Activated naive CD8-positive, alpha-beta T cell treated with anti-CD3 and anti-CD28 coated beads, Interleukin-2, amount 50 U/mL, for 24 hours (primary cell): Measurements from ENCODE around the gene TMEM121B.

Experiments used
- ATAC-seq: fragments of 150-1000 bp; cut with Tn5 transposase; one replicate; pipeline ENCODE4 v1.10.0; 2021
- DNase-seq: peaks from one replicate; pipeline ENCODE4 v3.0.0; 2021
- H3K27ac Mint-ChIP-seq: one replicate; pipeline ENCODE4 v1.8.0; 2021; ENCODE audit warnings: mild to moderate bottlenecking, mixed read lengths
- H3K27me3 Mint-ChIP-seq: one replicate; pipeline ENCODE4 v1.8.0; 2021; ENCODE audit warnings: mixed read lengths
- H3K36me3 Mint-ChIP-seq: one replicate; pipeline ENCODE4 v1.8.0; 2021; ENCODE audit warnings: low read depth, mixed read lengths
- H3K4me1 Mint-ChIP-seq: one replicate; pipeline ENCODE4 v1.8.0; 2021; ENCODE audit warnings: mixed read lengths
- H3K4me3 Mint-ChIP-seq: one replicate; pipeline ENCODE4 v1.8.0; 2021; ENCODE audit warnings: mild to moderate bottlenecking, moderate library complexity, mixed read lengths
- H3K9me3 Mint-ChIP-seq: one replicate; pipeline ENCODE4 v1.8.0; 2021; ENCODE audit warnings: mixed read lengths

The TMEM121B gene

GRCh38 chr22:17083811-17084441 is 37.2 kb downstream of the TMEM121B start:
- peak overlapping the region; percentile 86 for H3K4me3 Mint-ChIP-seq
- no peaks in the 10 kb centered on the region for H3K9me3 Mint-ChIP-seq
- ATAC-seq (no peak), DNase-seq (no peak)
- peaks cover 2% of the 10 kb centered on the region for H3K27me3 Mint-ChIP-seq
- H3K27ac Mint-ChIP-seq: peak overlapping the region; percentile 78
- peaks cover 44% of the 10 kb centered on the region for H3K4me1 Mint-ChIP-seq
- peaks cover 3% of the 10 kb centered on the region for H3K36me3 Mint-ChIP-seq

DNA sequence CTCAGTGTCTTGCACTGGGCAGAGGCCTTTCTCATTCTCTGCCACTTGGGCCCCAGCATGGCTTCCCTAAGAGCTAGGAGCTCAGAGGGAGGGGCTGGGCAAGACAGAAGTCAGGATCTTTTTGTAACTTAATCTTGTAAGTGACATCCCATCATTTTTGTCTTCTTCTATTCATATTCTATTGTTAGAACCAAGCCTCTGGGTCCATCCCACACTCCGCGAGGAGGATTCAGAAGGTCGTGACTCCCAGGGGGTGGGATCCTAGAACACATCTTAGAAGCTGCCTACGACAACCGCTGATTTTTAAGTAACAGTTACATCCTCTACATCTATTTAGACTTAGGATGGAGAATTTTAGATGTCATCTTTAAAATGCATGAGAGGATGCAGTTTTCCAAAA is 37.9 kb downstream of the TMEM121B start:
- Mint-ChIP-seq H3K4me3 (no peak overlapping the region), H3K36me3 (peaks cover under 1% of the 10 kb centered on the region), H3K4me1 (peaks cover 40% of the 10 kb centered on the region), H3K27me3 (peaks cover 2% of the 10 kb centered on the region), H3K9me3 (no peaks in the 10 kb centered on the region), H3K27ac (no peak overlapping the region)
- DNase-seq (no peak), ATAC-seq (no peak)

- peaks cover 41% of the 10 kb centered on the region for H3K4me1 Mint-ChIP-seq
- no peaks in the 10 kb centered on the region for H3K9me3 Mint-ChIP-seq
- no peak for DNase-seq
- peaks cover 3% of the 10 kb centered on the region for H3K36me3 Mint-ChIP-seq
- peaks cover 5% of the 10 kb centered on the region for H3K27me3 Mint-ChIP-seq
- H3K27ac Mint-ChIP-seq: no peak overlapping the region
- ATAC-seq: no peak
- no peak overlapping the region for H3K4me3 Mint-ChIP-seq
Observed at GRCh38 chr22:17079572-17079971, 41.6 kb downstream of the TMEM121B start.

DNA sequence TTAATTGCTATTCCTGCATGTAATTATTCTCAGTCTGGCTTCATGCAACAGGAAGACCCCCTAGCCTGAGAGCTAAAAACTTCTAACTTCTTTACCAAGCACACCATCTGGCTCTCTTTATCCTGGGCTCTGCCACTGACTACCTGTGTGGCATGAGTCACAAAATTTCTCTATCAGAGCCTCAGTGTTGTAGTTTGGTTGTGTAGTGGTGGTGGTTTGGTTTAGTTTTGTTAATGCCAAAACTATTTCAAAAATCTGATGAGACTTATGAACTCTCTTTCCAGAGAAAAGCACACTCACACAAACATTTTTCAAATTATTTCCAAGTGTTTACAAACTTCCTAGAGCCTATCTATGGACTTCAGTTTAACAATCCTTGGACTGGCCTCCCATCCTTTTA is 43.9 kb downstream of the TMEM121B start:
- ATAC-seq (no peak), DNase-seq (no peak)
- Mint-ChIP-seq H3K36me3 (peaks cover 3% of the 10 kb centered on the region), H3K27ac (no peak overlapping the region), H3K9me3 (no peaks in the 10 kb centered on the region), H3K4me3 (no peak overlapping the region), H3K27me3 (peaks cover 10% of the 10 kb centered on the region), H3K4me1 (peaks cover 33% of the 10 kb centered on the region)

- H3K27me3 Mint-ChIP-seq: peaks cover 10% of the 10 kb centered on the region
- H3K9me3 Mint-ChIP-seq: no peaks in the 10 kb centered on the region
- H3K4me3 Mint-ChIP-seq: no peak overlapping the region
- H3K4me1 Mint-ChIP-seq: peaks cover 36% of the 10 kb centered on the region
- DNase-seq: no peak
- peaks cover 3% of the 10 kb centered on the region for H3K36me3 Mint-ChIP-seq
- H3K27ac Mint-ChIP-seq: no peak overlapping the region
- ATAC-seq: no peak
Observed at GRCh38 chr22:17074648-17075002, 46.5 kb downstream of the TMEM121B start.

- DNase-seq (no peak), ATAC-seq (no peak)
- H3K9me3 Mint-ChIP-seq: no peaks in the 10 kb centered on the region
- H3K27ac Mint-ChIP-seq: no peak overlapping the region
- H3K36me3 Mint-ChIP-seq: peaks cover 3% of the 10 kb centered on the region
- no peak overlapping the region for H3K4me3 Mint-ChIP-seq
- H3K4me1 Mint-ChIP-seq: peaks cover 34% of the 10 kb centered on the region
- H3K27me3 Mint-ChIP-seq: peaks cover 14% of the 10 kb centered on the region
Observed at GRCh38 chr22:17072877-17073276, 48.3 kb downstream of the TMEM121B start.
